ENCODE results near the gene COL12A1.

GRCh38 chr6:75109765-75110164 lies 96.1 kb downstream of the COL12A1 start:
- no peak for TF ChIP-seq CTCF (conservative IDR thresholded peaks at IDR 0.05; ENCODE audit: low read depth, low read length)
- TF ChIP-seq EZH2 (IDR thresholded peaks at IDR 0.05; ENCODE audit: borderline replicate concordance, low read depth, low read length, poor library complexity, severe bottlenecking) = no peak
